NCI-H774 (cell line): Measurements from ENCODE around the gene SEZ6L.

ENCODE experiments used
- DNase-seq: peaks from one replicate; lab custom pipeline; 2025; lab: John Stamatoyannopoulos, UW

The SEZ6L gene

DNA sequence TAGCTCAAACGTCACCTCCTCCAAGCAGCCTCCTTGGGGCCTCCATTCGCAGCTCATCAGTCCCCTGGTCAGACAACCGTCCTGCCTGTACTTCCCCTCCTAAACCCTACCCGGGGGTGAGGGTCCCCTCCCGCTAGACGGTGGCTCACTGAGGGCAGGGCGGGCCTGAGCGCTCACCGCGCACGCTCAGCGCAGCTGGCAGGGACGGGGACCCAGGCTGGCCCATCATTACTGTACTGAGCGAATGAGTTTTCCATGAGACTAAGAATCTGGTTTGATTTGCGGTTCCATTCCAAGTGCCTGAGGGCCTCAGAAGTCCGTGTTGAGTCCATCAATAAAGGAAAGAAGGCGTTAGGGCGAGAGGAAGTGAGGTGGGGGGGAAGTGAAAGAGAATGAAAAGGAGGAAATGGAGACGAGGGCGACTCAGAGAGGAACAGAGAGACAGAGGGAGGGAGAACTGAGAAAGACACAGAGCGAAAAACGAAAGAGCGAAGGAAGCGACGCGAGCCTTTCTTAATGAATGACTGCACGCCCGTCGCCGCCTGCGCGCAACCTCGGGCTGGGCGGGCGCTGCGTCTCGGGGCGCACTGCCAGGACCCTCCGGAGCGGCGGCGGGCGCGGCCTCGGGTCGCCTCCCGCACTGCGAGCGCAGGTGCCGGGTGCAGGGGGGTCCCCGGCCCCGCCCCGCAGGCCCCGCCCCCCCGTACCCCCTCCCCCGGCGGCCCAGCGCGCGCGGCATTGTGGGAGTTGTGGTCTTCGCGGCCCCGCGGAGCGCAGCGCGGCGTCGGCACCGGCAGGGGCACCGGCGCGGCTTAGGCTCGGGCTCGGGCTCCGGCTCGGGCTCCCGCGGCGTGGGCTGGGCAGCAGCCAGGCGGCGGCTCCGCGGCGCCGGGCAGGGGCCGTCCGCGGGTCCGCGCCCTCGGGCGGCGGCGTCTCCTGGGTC lies 259.5 kb downstream of the SEZ6L start, which contains the start of gene ASPHD2:
Gene ASPHD2, plus strand, starts transcription at position 746 of the 943 bp plus-strand sequence. CDS start 4,356 bp downstream, outside the sequence.
- peak; percentile 29 for DNase-seq

DNA sequence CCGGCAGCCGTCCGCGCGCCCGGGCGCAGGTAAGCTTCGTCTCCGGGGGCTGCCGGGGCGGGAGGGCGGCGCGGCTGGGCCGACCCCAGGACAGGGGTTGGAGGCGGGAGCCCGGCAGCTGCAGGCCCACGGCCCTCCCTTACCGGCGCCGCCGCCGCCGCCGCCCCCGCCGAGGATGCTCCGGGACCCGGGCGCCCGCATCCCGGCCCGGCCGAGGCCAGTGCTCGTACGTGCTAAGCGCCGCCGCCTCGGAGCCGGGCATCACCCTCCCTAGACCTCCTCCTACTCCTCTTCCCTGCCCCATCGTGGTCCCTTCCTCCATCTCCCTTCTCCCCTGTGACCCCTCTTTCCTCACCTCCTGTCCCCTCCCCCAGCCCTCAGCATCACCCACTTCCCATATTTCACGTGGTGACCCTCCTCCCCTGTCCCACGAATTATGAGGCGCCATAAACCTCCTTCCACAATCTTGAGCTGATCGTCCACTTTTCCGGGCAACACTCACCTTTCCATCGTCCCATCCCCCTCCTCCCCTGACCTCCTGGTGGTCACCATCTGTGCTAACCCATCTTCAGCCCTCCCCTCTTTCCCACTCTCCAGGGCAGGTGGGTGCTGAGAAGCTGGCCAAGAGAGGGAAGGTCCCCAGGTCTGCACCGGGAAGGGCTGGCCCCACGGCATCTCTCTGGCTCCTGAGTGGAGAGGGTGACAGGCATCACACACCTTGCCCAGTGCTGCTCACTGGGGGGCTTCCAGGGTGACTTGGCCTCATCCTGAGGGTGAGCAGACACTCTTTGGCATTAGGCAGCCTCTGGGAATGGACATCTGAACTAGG lies 260.4 kb downstream of the SEZ6L start:
- no peak for DNase-seq

DNA sequence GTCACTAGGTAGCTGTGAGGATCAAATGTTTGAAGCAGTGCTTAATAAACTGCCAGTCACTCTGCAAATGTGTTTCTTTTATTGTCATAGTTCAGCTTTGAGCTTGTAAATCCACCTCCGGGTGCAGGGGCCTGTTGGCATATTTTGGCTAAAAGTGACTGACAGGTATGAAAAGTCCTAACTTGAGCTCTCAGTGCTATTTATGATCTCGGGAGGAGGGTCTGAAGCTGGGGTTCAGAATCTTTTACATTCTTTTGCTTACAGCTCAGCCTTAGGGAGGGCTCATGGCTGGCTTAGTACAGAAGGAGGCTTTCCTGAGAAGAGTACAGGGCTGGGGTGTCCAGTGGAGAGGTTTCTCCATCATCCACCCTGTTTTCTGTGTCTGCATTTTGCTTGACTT lies 261.3 kb downstream of the SEZ6L start:
- DNase-seq: no peak

DNA sequence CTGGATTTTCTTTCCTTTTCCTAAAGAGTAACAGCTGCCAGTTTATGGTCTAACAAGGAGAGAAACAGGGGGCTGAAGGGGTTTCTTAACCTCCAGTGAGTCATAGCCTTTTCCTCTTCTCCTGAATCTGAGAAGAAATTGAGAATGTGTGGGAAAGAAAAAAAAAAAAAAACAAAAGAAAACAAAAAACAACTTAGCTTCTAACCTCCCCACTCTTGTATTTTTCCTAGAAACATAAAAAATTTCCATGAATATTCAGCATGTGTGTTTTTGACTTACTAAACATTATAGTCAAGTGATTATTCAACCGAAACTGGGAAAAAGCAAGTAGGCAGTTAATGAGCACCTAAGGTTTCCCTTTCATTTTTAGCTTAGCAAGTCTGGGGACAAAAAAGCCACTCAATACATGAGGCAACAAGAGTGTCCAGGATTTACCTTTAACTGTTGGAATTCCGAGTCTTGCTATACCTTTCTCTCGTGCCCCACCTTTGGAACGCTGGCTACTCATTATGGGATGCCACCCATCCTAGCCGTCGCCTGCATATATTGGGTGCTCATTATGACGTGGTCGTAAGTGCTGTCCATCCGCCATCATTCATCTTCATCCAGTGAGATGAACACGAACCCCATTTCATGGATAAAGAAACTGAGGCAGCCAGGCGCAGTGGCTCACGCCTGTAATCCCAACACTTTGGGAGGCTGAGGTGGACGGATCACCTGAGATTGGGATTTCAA lies 262.2 kb downstream of the SEZ6L start:
- DNase-seq: no peak

DNA sequence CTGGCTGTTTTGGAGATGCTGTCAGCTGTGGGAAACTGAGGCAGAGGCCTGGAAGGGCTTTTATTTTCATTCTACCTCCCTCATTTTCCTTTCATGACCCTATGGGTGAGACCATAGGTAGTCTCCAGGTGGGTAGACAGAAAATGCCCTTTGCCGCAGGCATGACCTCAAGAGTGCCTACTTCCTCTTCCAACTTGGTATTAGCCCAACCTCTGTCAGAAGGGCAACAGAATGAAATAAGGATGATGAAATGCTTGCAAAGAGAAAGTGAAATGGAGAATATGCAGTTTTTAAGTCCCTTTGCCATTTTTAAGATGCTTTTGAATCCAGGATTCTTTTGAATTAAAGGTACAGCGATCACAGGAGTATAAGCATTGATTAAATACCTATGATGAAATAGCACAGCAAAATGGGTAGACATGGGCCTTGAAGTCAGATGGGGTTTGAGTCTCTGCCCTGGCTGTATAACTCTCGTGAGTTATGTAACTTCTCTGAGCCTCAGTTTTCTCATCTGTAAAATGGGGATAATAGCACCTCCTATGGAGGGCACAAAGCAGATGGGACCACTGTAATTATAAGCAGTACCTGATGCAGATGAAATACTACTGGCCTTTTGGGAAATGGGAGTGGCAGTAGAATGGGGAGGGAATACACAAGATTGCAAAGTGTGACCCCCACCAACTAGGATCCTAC lies 263.5 kb downstream of the SEZ6L start:
- no peak for DNase-seq
